HG02885 (cell line): ENCODE measurements around the gene AVP.
"Not testable (repeated sequence)": the region's sequence is repeated elsewhere in the genome, so short reads cannot be mapped to it uniquely, and the experiment has no call there.

Source experiments
- ATAC-seq: cut with Tn5 transposase; IDR thresholded peaks from one replicate; pipeline ENCODE4 v1.9.1; 2021; ENCODE audit warnings: mild to moderate bottlenecking; ENCODE audit not compliant: unreplicated experiment, poor library complexity

The AVP gene

DNA sequence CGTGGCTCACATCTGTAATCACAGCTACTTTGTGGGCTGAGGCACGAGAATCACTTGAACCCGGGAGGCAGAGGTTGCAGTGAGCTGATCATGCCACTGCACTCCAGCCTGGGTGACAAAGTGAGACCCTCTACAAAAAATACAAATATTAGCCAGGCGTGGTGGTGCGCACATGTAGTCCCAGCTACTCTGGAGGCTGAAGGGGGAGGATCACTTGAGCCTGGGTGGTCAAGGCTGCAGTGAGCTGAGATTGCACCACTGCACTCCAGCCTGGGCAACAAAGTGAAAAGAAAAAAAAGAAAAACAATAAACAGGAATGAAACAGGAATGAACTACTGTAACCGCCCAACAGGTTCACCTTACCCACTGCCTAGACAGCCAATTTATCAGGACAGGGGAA, 20.4 kb downstream of the AVP start:
- ATAC-seq, result not testable (repeated sequence)

GRCh38 chr20:3059489-3059888, 25.0 kb downstream of the AVP start:
- ATAC-seq, result no peak

- no peak for ATAC-seq
Observed at GRCh38 chr20:3051385-3052019, 33.0 kb downstream of the AVP start.

- ATAC-seq, result no peak
Observed at GRCh38 chr20:3047486-3048419, 36.8 kb downstream of the AVP start.

GRCh38 chr20:3046677-3047462, 37.7 kb downstream of the AVP start:
- no peak for ATAC-seq

DNA sequence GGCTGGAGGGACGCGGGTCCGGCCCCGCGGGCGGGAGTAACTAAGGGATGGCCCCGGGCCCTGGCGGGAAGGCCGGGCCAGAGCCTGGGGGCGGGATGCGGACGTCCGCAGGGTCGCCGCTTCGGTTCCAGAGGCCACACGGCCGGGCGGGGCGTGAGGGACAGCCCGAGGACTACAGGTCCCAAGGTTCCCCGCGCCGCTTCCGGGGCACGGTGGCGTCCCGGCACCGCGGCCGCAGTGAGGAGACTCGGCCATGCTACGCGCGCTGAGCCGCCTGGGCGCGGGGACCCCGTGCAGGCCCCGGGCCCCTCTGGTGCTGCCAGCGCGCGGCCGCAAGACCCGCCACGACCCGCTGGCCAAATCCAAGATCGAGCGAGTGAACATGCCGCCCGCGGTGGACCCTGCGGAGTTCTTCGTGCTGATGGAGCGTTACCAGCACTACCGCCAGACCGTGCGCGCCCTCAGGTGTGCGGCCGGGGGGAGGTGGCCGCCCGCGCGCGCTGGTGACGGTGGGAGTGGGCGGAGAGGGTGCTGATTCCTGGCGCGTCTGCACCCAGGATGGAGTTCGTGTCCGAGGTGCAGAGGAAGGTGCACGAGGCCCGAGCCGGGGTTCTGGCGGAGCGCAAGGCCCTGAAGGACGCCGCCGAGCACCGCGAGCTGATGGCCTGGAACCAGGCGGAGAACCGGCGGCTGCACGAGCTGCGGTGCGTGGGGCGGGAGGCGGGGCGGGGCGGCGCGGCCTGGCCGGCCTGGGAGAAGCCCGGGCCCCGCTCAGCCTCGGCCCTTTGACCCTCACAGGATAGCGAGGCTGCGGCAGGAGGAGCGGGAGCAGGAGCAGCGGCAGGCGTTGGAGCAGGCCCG, 38.5 kb downstream of the AVP start, which contains the start of gene MRPS26:
TSS of gene MRPS26 (plus strand) at position 237 of the 861 bp plus-strand sequence. CDS start at position 254, 17 bp downstream.
- peak; percentile 95 for ATAC-seq

DNA sequence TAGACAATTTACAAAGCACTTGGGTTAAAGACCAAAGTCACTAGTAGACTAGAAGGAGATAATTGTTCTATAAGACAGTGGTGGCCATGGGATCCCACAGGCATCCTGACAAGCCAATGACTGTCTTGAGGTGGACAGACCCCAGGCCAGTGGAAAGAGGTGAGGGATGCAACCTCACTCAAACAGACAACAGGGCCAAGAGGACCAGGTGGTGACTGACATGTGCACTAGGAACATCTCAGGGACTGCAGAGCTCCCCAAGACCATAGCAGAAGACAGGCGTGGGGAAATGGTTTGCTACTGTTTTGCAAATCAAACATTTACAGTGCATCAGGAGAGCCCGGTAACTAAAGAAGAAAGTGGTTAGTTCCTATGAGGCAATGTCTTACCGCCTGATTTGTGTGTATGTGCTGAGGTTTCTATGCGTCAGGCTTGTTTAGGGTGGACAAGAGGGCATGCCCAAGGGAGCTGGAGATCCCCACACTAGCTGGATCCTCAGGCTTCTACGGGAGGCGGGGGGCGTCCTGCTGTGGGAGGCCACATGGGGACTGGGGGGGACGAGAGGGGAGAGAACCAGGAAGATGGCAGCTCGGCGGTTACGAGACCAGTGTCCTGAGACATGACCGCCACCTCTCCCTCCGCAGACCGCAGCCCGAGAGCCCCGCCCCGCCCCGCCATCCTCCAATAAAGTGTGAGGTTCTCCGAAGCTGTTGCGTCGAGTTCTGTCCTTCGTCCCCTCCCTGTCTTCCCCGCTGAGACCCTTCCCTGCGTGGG, 39.3 kb downstream of the AVP start:
- ATAC-seq, result peak; percentile 44

DNA sequence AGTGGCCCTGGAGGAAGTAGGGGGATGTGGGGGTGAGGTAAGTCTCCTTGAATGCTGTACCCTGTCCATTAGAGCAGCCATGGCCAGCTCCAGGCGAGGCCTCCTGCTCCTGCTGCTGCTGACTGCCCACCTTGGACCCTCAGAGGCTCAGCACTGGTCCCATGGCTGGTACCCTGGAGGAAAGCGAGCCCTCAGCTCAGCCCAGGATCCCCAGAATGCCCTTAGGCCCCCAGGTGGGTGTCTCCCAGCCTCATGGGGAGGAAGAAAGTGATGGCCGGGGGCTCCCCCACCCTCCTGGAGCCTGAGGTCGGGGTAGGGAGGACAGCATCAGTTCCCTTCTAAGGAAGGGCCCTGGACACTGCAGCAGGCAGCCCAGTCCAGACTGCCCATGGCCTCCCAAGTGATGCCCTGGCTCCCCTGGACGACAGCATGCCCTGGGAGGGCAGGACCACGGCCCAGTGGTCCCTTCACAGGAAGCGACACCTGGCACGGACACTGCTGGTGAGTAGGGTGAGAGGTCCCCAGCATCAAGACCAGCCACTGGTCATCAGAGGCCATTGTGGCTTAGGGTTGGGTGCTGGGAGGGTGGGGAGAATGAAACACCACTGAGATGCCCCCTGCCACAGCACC, 40.1 kb downstream of the AVP start:
- no peak for ATAC-seq

GRCh38 chr20:3043322-3043721, 41.2 kb downstream of the AVP start, which contains the start of gene GNRH2:
Gene GNRH2, plus strand, starts transcription at chr20:3043622. Its CDS starts 793 bp downstream, at chr20:3044415.
- no peak for ATAC-seq

DNA sequence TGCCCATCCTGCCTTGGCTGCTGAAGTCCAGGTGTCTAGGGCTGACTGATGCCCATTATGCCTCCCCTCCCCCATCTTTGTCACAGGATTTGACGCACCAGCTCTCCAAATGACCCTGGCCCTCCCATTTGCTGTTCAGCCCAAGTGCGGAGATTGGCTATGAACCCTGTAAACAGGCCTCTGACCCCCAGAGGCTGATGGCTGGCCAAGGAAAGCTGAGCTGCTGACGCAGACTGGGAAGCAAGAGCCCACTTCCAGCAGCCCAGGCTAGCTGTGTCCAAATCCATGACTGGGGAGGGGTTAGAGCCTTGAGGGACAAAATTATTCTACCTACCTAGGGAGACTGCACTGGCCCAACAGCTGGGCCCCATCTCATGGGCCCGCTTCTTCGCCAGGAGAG, 41.9 kb downstream of the AVP start:
- ATAC-seq, result no peak

- no peak for ATAC-seq
Observed at GRCh38 chr20:3041854-3042409, 42.6 kb downstream of the AVP start.

- ATAC-seq, result no peak
Observed at GRCh38 chr20:3040086-3040485, 44.4 kb downstream of the AVP start.

GRCh38 chr20:3039426-3039825, 45.1 kb downstream of the AVP start:
- ATAC-seq, result no peak

GRCh38 chr20:3038454-3038853, 46.1 kb downstream of the AVP start:
- no peak for ATAC-seq

DNA sequence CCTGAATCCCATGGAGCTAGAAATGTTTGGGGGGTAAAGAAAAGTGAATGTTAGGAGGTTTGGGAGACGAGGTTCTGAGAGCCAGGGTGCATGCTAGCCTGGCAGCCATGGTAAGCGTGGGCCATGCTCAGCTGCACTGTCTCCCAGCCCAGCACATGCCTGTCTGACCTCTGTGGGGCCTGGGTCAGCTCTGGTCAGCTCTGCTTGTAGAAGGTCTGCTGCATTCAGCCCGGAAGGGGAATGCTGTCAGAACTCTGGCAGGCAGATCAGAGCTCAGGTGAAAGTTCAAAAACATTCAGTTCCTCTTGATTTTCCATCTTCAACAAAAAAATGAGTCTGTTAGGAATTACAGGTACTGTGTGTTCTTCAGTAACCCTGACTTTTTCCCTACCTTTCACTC, 46.9 kb downstream of the AVP start:
- ATAC-seq, result no peak

GRCh38 chr20:3032624-3033023, 51.9 kb downstream of the AVP start:
- no peak for ATAC-seq
